NB4 (cell line): ENCODE measurements around the gene PFKFB3.

Experiments
- CTCF ChIP-seq: IDR thresholded peaks from one replicate; pipeline ENCODE4 v1.5.1; 2012; ENCODE audit warnings: low read depth, low read length
- MYC ChIP-seq: IDR thresholded peaks from 2 replicates; pipeline ENCODE4 v1.6.1; 2011; ENCODE audit warnings: low read depth, low read length
- POLR2A ChIP-seq: IDR thresholded peaks from 2 replicates; pipeline ENCODE4 v1.6.1; 2011; ENCODE audit warnings: mild to moderate bottlenecking; ENCODE audit not compliant: insufficient read length; ENCODE audit errors: extremely low read depth

- TF ChIP-seq CTCF (no peak), POLR2A (no peak), MYC (no peak)
Measured at GRCh38 chr10:6186894-6187256, 15.9 kb upstream of the PFKFB3 start.
